HuH-7 (cell line): ENCODE data around the gene SMIM33.
"Not testable (repeated sequence)": the region's sequence is repeated elsewhere in the genome, so short reads cannot be mapped to it uniquely, and the experiment has no call there.

Experiments
- DNase-seq: peaks from one replicate; pipeline ENCODE4 v3.0.0; 2011; ENCODE audit warnings: low spot score

Gene SMIM33

DNA sequence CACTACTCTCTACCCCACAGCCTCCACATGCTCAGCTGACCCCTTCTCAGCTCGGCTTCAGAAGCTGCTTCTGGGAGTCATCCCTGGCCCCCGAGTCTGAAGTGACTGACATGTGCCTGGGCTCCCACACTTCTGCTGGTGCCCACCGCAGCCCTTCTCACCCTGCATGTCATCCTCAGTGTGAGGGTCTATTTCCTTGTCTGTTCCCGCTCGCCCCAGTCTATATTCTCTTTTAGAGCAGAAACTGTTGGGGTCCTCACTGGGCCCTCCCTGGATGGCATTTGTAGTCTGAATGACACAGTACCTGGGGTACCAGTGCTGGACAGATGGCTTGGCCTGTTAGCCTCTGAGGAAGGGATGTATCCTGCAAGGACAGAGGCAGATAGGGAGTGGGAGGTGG, 13.6 kb upstream of the SMIM33 start:
- DNase-seq, result no peak

DNA sequence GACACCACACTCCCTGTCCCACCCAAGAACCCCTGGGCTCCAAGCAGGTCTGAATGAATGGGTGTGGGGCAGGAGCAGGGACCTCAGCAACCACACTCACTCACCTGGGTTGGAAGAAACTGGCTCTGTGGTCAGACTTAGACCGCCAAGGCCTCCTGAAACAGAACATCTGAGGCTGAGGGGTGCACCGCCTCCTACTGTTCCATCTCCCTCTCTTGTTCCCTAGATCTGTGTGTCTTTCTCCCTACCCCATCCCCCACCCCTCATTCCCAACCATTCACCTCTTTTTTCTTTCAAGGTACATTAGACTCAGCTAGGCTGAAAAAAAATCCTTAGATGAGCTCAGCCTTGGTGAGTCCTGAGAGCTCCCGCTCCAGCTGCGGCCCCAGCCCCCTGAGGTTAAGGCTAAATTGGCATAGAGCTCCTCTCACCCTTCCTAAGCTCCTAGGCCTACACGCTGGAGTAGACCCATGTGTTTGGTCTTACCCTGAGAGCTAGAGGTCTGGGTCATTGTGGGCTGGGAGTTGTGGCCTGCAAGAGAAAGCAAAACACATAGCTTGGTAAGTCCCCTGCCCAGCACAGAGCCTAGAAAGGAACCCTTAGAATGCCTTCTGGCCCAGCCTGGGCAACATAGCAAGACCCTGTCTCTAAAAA, 13.0 kb upstream of the SMIM33 start:
- no peak for DNase-seq

GRCh38 chr5:139458580-139459407, 12.0 kb upstream of the SMIM33 start:
- DNase-seq, result no peak

- no peak for DNase-seq
Observed at GRCh38 chr5:139459451-139459934, 11.3 kb upstream of the SMIM33 start.

DNA sequence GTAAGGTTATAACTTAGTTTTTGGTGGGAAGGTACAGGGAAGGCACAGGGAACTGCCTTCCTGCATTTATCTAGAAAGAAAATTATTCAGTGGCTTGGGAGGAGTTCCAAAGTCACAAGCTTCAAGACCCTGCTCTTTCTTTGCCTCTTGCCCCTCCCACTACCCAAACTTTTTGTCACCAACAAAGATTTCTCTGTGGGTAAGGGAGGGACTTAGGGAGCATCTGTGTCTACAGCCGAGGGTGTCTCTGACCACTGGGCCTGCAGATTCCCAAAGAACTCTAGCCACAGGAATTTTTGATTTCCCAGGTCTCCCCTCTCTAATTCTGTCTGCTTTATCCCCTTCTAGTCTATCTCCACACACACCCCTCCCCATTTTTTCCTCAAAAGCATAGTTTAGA, 10.3 kb upstream of the SMIM33 start:
- no peak for DNase-seq

DNA sequence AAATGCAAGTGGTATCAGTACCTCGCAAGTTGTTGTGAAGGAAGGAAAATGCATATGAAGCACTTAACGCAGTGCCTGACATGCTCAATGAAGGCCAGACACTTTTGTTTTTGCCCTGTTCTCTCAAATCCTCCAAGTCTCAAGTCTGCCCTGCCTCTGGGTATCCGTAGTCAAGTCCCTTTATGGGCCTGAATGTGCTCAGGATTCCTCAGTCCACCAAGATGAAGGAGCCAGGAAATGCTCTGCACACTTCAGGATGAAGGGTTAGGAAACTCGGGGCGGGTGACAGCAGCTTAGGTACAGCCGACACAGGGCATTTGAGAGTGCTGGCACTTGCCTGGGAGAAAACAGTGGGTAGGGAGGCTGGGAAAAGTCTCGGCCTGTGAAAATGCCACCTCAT, 9.6 kb upstream of the SMIM33 start:
- DNase-seq, result no peak

DNA sequence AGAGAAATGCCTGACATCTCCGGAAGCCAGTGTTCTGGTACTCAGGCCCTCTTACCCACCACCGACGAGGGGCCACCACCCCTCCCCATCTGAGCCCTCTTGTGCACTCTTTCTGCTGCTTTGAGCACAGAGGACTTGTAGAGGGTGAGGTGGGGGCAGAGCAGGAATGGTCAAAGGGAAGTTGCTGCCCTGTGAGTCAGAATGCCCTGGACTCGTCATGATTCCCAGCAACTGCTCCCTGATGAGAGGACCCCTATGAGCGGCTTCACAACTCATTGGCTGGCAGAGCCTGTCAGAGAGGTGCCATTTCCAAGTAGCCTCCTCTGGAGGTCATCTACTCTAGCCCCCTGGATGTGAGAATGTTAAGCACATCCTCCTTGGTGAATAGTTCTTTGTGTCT, 9.1 kb upstream of the SMIM33 start:
- DNase-seq, result no peak

GRCh38 chr5:139462586-139463276, 8.1 kb upstream of the SMIM33 start, which contains the start of gene ECSCR:
Gene ECSCR (minus strand): TSS chr5:139462743. CDS start chr5:139462670, 73 bp downstream.
- DNase-seq, result no peak

GRCh38 chr5:139468421-139468931, 2.3 kb upstream of the SMIM33 start:
- DNase-seq, result no peak

- no peak for DNase-seq
Observed at GRCh38 chr5:139472386-139473030, 1.7 kb downstream of the SMIM33 start.

- no peak for DNase-seq
Observed at GRCh38 chr5:139473105-139473504, 2.3 kb downstream of the SMIM33 start.

DNA sequence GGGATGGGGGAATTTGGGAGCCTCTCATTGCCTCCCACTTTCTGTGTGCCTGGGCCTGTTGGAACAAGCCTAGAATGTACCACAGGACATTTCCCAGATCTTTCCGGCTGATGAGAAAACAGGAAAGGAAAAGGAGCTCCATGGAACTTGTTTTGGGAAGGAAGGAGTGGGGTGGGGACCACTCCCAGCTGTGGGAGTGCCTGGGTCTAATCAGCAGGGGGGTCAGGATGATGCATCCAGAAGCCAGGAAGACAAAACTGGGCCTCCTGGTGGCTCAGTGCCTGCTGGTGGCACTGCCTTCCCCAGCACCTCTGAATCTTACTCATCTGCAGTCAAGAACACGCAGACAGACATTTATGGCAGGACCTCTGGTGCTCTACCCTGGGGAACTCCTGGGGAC, 2.8 kb downstream of the SMIM33 start:
- DNase-seq, result no peak

GRCh38 chr5:139474890-139475791, 4.3 kb downstream of the SMIM33 start:
- no peak for DNase-seq

DNA sequence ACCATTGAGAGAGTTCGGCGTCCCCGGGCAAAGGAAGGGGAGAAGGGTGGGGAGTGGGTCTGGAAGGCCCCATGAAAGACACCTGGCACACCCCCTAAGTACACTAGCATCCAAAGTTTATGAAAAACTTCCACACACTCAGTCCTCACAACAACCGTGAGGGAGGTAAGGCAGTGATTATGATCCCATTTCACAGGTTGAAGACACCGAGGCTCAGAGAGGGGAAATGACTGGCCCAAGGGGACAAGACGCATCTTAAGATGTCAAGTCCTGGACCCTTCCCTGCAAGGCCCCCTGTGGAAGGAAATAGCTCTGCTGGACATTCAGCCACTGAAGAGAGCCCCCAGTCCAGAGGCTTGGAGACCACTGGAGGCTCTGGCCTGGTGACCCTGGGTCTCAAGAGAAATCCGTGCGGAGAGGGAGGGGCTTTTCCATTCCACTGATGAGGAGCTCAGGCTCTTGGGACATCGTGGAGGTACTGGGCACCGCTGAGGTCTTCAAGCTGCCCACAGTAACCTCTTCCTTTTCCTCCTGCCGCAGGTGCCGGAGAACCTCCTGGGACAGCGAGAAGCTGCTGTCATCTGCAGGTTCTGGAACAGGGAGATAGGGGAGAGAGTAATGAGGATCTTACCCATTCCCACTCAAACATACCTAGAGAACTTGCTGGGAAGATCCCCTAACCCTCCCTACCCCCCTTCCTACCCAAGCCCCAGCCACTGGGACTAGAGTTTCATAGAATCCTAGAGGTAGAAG, 5.2 kb downstream of the SMIM33 start:
- no peak for DNase-seq

DNA sequence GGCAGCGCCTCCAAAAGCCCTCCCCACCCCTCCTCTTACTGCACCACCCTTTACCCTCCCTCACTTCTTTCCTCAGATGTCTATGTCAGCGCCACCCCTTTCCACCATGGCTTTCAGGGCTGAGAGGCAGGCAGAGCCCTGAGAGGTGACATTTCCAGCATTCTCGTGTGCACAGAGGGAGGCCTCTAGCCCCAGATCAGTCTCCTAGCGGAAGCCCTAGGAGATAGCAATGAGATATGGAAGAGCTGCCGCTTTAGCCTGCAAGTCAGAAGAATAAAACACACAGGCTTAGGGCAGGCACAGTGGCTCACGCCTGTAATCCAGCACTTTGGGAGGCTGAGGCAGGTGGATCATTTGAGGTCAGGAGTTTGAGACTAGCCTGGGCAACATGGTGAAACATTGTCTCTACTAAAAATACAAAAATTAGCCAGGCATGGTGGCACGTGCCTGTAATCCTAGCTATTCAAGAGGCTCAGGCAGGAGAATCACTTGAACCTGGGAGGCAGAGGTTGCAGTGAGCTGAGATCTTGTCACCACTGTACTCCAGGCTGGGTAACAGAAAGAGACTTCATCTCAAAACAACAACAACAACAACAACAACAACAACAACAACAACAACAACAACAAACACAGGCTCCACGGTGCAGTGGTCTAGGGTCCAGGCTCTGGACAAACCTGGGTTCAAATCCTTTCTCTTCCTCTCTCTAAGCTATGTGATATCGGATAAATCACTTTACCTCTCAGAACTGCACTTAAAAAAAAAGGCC, 8.0 kb downstream of the SMIM33 start:
- not testable (repeated sequence) for DNase-seq

GRCh38 chr5:139479729-139480128, 8.9 kb downstream of the SMIM33 start:
- not testable (repeated sequence) for DNase-seq

DNA sequence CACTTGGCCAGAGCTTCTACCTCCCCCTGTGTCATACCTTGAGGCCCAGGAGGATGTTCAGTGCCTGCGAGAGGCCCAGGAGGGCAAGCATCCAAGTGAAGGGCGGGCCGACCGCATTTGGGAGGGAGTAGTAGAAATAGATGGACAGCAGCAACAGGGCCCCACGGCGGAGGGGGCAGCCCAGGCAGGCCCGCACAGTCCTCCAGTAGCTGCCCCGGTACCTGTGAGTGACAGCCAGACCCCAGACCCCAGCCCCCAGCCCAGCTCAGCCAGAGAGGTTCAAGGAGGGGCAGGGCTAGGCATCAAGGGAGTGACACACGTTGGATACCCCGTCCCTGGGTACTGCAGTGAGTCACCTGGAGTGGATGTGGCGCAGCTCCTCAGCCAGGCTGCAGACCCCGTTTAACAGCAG, 10.3 kb downstream of the SMIM33 start:
- no peak for DNase-seq

- DNase-seq, result no peak
Observed at GRCh38 chr5:139481580-139482049, 10.8 kb downstream of the SMIM33 start.
